GM12878 (cell line): ENCODE measurements around the gene BIN1. TPM values are rescaled to one million over a fixed set of nuclear protein-coding genes. Genes with fewer than 3 reads are reported as not detected.

Experiments used
- ATAC-seq: fragments of 200-7000 bp; cut with Tn5 transposase; 3 replicates; pipeline ENCODE4 v1.9.1; 2020; ENCODE audit warnings: mild to moderate bottlenecking, moderate library complexity
- BruUV-seq: library from RNA; stranded (reverse); fragments of 400-500 nt; replicated peaks from 2 replicates; lab custom pipeline; 2021; lab: Mats Ljungman, UMichigan
- CTCF ChIA-PET: fragments of 300-600 bp; sonication (Branson Sonifier 250); formaldehyde crosslinking; extraction: SDS; loops from one replicate; lab custom pipeline; 2021; ENCODE audit warnings: inconsistent platforms; lab: Yijun Ruan, JAX
- POLR2A ChIA-PET: fragments of 350-600 bp; formaldehyde crosslinking; extraction: SDS; loops from one replicate; lab custom pipeline; 2021; ENCODE audit warnings: inconsistent platforms; lab: Charles Lee
- RAD21 ChIA-PET: fragments of 300-600 bp; sonication (Branson Sonifier 250); formaldehyde crosslinking; loops from one replicate; lab custom pipeline; 2023; ENCODE audit warnings: antibody characterized with exemption; ENCODE audit not compliant: unreplicated experiment; lab: Charles Lee
- SMC1A ChIA-PET: fragments of 300-600 bp; sonication (Branson Sonifier 250); formaldehyde crosslinking; loops from one replicate; lab custom pipeline; 2023; ENCODE audit not compliant: unreplicated experiment, uncharacterized antibody; lab: Charles Lee
- DNase-seq: peaks from one replicate; pipeline ENCODE4 v3.0.0-alpha.2; 2011; ENCODE audit warnings: low read depth, low spot score
- FAIRE-seq: peaks from 3 replicates; lab custom pipeline; 2011; peaks lifted over from hg19 to GRCh38; lab: Jason Lieb, UNC
- H2AFZ ChIP-seq: 2 replicates; pipeline ENCODE4 v1.6.0; 2011; ENCODE audit warnings: low read depth, low read length, control low read depth; ENCODE audit not compliant: control insufficient read depth
- H3K27ac ChIP-seq: 2 replicates; pipeline ENCODE4 v1.5.1; 2011; ENCODE audit warnings: control low read depth; ENCODE audit not compliant: control insufficient read depth, insufficient read depth
- H3K27me3 ChIP-seq, 2 experiments: replicated peaks in 1 of 2; 2 replicates each; pipeline versions ENCODE4 v1.6.0 to v1.6.1; 2011; ENCODE audit warnings: low read length in 1 of 2; ENCODE audit not compliant: control insufficient read depth in 2 of 2, insufficient read depth in 2 of 2
- H3K36me3 ChIP-seq, 2 experiments: 2 replicates each; pipeline ENCODE4 v1.5.1; 2011; ENCODE audit warnings: low read length in 1 of 2; ENCODE audit not compliant: control insufficient read depth in 2 of 2, insufficient read depth in 2 of 2
- H3K4me1 ChIP-seq: 2 replicates; pipeline ENCODE4 v1.6.1; 2011; ENCODE audit warnings: mild to moderate bottlenecking, low read length, moderate library complexity, mixed read lengths; ENCODE audit not compliant: control insufficient read depth, insufficient read depth
- H3K4me2 ChIP-seq: 2 replicates; pipeline ENCODE4 v1.6.0; 2011; ENCODE audit warnings: control low read depth; ENCODE audit not compliant: control insufficient read depth, insufficient read depth
- H3K4me3 ChIP-seq: fragments of 200-600 bp; sonication (generic); 2 replicates; pipeline ENCODE4 v1.5.1; 2016
- H3K79me2 ChIP-seq: 2 replicates; pipeline ENCODE4 v1.6.0; 2011; ENCODE audit warnings: low read length; ENCODE audit not compliant: control insufficient read depth, insufficient read depth
- H3K9ac ChIP-seq: 2 replicates; pipeline ENCODE4 v1.8.0; 2011; ENCODE audit warnings: low read length, control low read depth, mixed read lengths; ENCODE audit not compliant: control insufficient read depth, insufficient read depth
- H3K9me3 ChIP-seq: replicated peaks from 3 replicates; pipeline ENCODE4 v1.5.1; 2011; ENCODE audit warnings: mild to moderate bottlenecking, low read length; ENCODE audit not compliant: control insufficient read depth, insufficient read depth
- H4K20me1 ChIP-seq: 2 replicates; pipeline ENCODE4 v1.6.0; 2011; ENCODE audit not compliant: control insufficient read depth, insufficient read depth
- ATF7 ChIP-seq: fragments of 450-650 bp; IDR thresholded peaks from 2 replicates; pipeline ENCODE4 v1.6.1; 2016; ENCODE audit warnings: low read depth, mild to moderate bottlenecking
- BMI1 ChIP-seq: fragments of 450-650 bp; IDR thresholded peaks from 2 replicates; pipeline ENCODE4 v1.6.1; 2016; ENCODE audit warnings: mild to moderate bottlenecking, moderate library complexity, borderline replicate concordance
- CHD4 ChIP-seq: fragments of 200-600 bp; sonication (generic); IDR thresholded peaks from 2 replicates; pipeline ENCODE4 v1.6.1; 2016; ENCODE audit warnings: mild to moderate bottlenecking
- CREB1 ChIP-seq: IDR thresholded peaks from 2 replicates; pipeline ENCODE4 v1.6.1; 2012; ENCODE audit warnings: low read depth, mild to moderate bottlenecking, inconsistent platforms
- FOXK2 ChIP-seq: fragments of 450-650 bp; IDR thresholded peaks from 2 replicates; pipeline ENCODE4 v1.6.1; 2017; ENCODE audit warnings: mild to moderate bottlenecking, moderate library complexity
- GABPA ChIP-seq: IDR thresholded peaks from 2 replicates; pipeline ENCODE4 v1.6.1; 2014; ENCODE audit warnings: antibody characterized with exemption, low read depth, mild to moderate bottlenecking, inconsistent platforms
- JUNB ChIP-seq: IDR thresholded peaks from 2 replicates; pipeline ENCODE4 v1.6.1; 2016; ENCODE audit warnings: antibody characterized with exemption, mild to moderate bottlenecking
- KDM1A ChIP-seq: fragments of 200-600 bp; sonication (generic); IDR thresholded peaks from 2 replicates; pipeline ENCODE4 v1.6.1; 2016; ENCODE audit warnings: borderline replicate concordance
- MLLT1 ChIP-seq: fragments of 450-650 bp; IDR thresholded peaks from 2 replicates; pipeline ENCODE4 v1.6.1; 2016; ENCODE audit warnings: mild to moderate bottlenecking
- NFIC ChIP-seq: IDR thresholded peaks from 2 replicates; pipeline ENCODE4 v1.6.1; 2012; ENCODE audit warnings: low read depth, mild to moderate bottlenecking, inconsistent platforms, low read length, moderate library complexity
- PKNOX1 ChIP-seq: fragments of 450-650 bp; IDR thresholded peaks from 2 replicates; pipeline ENCODE4 v1.6.1; 2016; ENCODE audit warnings: mild to moderate bottlenecking
- RCOR1 ChIP-seq: conservative IDR thresholded peaks from 2 replicates; pipeline ENCODE4 v1.6.1; 2012; ENCODE audit warnings: low read depth, low read length, improper control_type of control experiment
- TBL1XR1 ChIP-seq: IDR thresholded peaks from 2 replicates; pipeline ENCODE4 v1.6.1; 2012; ENCODE audit warnings: low read depth, low read length, improper control_type of control experiment
- YY1 ChIP-seq: IDR thresholded peaks from 2 replicates; pipeline ENCODE4 v1.6.1; 2011; ENCODE audit warnings: low read depth, mild to moderate bottlenecking, low read length
- WGBS: methylation state at CpG from one replicate; pipeline ENCODE4 v1.1.6; 2016; ENCODE audit warnings: low lambda C conversion rate; ENCODE audit not compliant: insufficient replicate concordance, insufficient coverage; ENCODE audit errors: missing lambda C conversion rate; 5-methylcytosine and 5-hydroxymethylcytosine counted together
- in situ Hi-C: fragments of 300-500 bp; cut with MboI; formaldehyde crosslinking; loops from 9 replicates; pipeline ENCODE4 v1.14.3; 2018; ENCODE audit warnings: mixed read lengths
- intact Hi-C: fragments of 100-400 bp; cut with micrococcal nuclease; formaldehyde crosslinking; loops from one replicate; pipeline ENCODE4 v1.14.2; 2022; ENCODE audit not compliant: unreplicated experiment
- polyA plus RNA-seq, 11 experiments: library from polyadenylated mRNA; depleted of rRNA in 4 of 11; unstranded in 6 of 11; stranded (reverse) in 5 of 11; fragments of >200 nt; fragmentation: Nextera tagmentation in 4 of 11; fragmentation: Illumina TruSeq in 1 of 11; extraction: Ambion mirVana in 4 of 11; extraction: Trizol in 1 of 11; gene quantifications; 1 replicate in 1 of 11; 2 replicates in 10 of 11; pipeline versions ENCODE4 v1.2.1 to v1.2.3, GENCODE V29; 2011 to 2016; ENCODE audit warnings: inconsistent platforms in 2 of 11, missing spikeins in 2 of 11, low read depth in 1 of 11
- total RNA-seq, 4 experiments: library from RNA; depleted of rRNA in 3 of 4; stranded (reverse); fragments of >200 nt in 3 of 4; fragmentation: Illumina TruSeq in 1 of 4; extraction: Trizol in 1 of 4; gene quantifications; 2 replicates each; pipeline versions ENCODE4 v1.2.1 to v1.2.3, GENCODE V29; 2013 to 2021
- TF ChIP-seq, protein P1 (sequence below): fragments of 450-650 bp; IDR thresholded peaks from 2 replicates; pipeline ENCODE4 v1.6.1; 2017; ENCODE audit warnings: borderline replicate concordance
- TF ChIP-seq, protein P2 (sequence below): fragments of 450-650 bp; IDR thresholded peaks from 2 replicates; pipeline ENCODE4 v1.6.1; 2016; ENCODE audit warnings: mild to moderate bottlenecking, moderate library complexity, borderline replicate concordance

Gene BIN1
- total and polyA plus RNA-seq, 10 of the 15 experiments (the other 5 are each of a cell fraction or from before 2014, with no cell fraction given), result 0.32 to 21.3 (median 11.2) TPM

DNA sequence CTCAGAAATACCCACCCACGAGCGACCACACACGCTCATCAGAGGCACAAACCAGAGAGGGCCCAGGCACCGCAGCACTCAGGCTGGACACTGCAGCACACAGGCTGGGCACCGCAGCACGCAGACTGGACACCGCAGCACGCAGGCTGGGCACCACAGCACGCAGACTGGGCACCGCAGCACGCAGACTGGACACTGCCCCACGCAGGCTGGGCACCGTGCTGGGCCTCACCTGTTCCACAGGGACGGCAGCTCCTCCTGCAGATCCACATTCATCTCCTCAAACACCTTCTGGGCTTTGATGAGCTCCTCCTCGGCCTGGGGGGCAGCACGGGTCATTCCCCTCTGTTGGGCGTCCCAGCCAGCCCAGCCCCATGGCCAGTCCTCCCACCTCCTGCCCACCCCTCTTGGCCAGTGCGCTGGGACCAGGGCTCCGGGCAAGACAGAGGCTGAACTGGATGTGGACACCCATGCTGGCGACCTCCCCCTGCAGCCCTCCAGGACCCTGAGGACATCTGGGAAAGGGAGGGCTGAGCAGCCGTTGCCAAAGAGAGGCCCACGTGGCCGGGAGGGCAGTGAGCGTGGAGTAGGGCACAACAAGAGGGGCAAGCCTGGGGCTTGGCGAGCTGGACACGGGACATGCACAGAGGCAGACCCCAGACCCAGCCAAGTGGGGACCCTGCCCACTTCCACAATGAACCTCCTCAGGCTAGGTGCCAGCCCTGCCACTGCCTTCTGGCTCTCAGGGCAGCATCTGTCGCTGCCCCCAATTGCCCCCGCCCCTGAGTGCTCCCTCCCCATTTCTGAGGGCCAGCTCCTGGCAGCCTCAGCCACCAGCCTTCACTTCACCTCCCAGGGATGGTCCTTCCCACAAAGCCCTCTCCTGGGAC, 43.0 kb downstream of the BIN1 start:
- TF ChIP-seq GABPA (no peak), ATF7 (no peak), PKNOX1 (no peak), CREB1 (no peak), CHD4 (no peak), KDM1A (no peak), BMI1 (no peak), JUNB (no peak), TBL1XR1 (no peak), RCOR1 (no peak), NFIC (no peak), YY1 (no peak), FOXK2 (no peak), MLLT1 (no peak)
- TF ChIP-seq, protein P1, sequence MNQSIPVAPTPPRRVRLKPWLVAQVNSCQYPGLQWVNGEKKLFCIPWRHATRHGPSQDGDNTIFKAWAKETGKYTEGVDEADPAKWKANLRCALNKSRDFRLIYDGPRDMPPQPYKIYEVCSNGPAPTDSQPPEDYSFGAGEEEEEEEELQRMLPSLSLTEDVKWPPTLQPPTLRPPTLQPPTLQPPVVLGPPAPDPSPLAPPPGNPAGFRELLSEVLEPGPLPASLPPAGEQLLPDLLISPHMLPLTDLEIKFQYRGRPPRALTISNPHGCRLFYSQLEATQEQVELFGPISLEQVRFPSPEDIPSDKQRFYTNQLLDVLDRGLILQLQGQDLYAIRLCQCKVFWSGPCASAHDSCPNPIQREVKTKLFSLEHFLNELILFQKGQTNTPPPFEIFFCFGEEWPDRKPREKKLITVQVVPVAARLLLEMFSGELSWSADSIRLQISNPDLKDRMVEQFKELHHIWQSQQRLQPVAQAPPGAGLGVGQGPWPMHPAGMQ, result no peak
- TF ChIP-seq, protein P2, sequence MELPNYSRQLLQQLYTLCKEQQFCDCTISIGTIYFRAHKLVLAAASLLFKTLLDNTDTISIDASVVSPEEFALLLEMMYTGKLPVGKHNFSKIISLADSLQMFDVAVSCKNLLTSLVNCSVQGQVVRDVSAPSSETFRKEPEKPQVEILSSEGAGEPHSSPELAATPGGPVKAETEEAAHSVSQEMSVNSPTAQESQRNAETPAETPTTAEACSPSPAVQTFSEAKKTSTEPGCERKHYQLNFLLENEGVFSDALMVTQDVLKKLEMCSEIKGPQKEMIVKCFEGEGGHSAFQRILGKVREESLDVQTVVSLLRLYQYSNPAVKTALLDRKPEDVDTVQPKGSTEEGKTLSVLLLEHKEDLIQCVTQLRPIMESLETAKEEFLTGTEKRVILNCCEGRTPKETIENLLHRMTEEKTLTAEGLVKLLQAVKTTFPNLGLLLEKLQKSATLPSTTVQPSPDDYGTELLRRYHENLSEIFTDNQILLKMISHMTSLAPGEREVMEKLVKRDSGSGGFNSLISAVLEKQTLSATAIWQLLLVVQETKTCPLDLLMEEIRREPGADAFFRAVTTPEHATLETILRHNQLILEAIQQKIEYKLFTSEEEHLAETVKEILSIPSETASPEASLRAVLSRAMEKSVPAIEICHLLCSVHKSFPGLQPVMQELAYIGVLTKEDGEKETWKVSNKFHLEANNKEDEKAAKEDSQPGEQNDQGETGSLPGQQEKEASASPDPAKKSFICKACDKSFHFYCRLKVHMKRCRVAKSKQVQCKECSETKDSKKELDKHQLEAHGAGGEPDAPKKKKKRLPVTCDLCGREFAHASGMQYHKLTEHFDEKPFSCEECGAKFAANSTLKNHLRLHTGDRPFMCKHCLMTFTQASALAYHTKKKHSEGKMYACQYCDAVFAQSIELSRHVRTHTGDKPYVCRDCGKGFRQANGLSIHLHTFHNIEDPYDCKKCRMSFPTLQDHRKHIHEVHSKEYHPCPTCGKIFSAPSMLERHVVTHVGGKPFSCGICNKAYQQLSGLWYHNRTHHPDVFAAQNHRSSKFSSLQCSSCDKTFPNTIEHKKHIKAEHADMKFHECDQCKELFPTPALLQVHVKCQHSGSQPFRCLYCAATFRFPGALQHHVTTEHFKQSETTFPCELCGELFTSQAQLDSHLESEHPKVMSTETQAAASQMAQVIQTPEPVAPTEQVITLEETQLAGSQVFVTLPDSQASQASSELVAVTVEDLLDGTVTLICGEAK, result no peak
- TF ChIP-seq, all 136 proteins: peak for 0
- Histone ChIP-seq H3K4me2 (no peak overlapping the region), H3K79me2 (no peaks in the 10 kb centered on the region), H3K4me3 (no peak overlapping the region), H3K36me3 (no peaks in the 10 kb centered on the region), H2AFZ (no peak overlapping the region), H3K9ac (peak overlapping the region; percentile 30; the same call in 1 of the 2 replicates), H3K27ac (0 out of 2 replicates have a peak overlapping the region, but pooled peaks have one; percentile 55), H4K20me1 (no peaks in the 10 kb centered on the region), H3K27me3 (no peaks in the 10 kb centered on the region), H3K9me3 (no peaks in the 10 kb centered on the region), H3K4me1 (peaks cover 11% of the 10 kb centered on the region)
- intact Hi-C loops (no loop called here), in situ Hi-C loops (no loop called here)
- FAIRE-seq (no peak), ATAC-seq (no peak), DNase-seq (no peak)
- CTCF ChIA-PET, result interaction anchor here (2.0 kb wide), 1 partner anchor 110 kb away, joined by 5 read pairs; no protein-coding TSS in a partner anchor
- SMC1A ChIA-PET, result no interaction called here
- WGBS, result 96% methylated on average over 27 of the region's 28 CpGs
- no TSS peak for BruUV-seq
- POLR2A ChIA-PET, result no interaction called here
- RAD21 ChIA-PET, result no interaction called here
